SK-N-SH treated with all-trans-retinoic acid at 6 μM for 48 hours (cell line): ENCODE measurements around the gene DNM1.

Source experiments
- ARNTL ChIP-seq: fragments of 450-650 bp; formaldehyde crosslinking; IDR thresholded peaks from 2 replicates; pipeline ENCODE4 v1.5.0; 2020; ENCODE audit warnings: low read depth, mild to moderate bottlenecking, moderate library complexity, borderline replicate concordance
- BACH2 ChIP-seq: fragments of 250-450 bp; sonication (Bioruptor Pico); IDR thresholded peaks from 2 replicates; pipeline ENCODE4 v1.9.0; 2021; ENCODE audit warnings: mild to moderate bottlenecking, borderline replicate concordance
- CREB5 ChIP-seq: fragments of 250-450 bp; sonication (Bioruptor Pico); IDR thresholded peaks from 2 replicates; pipeline ENCODE4 v1.5.1; 2020; ENCODE audit warnings: low read depth, mild to moderate bottlenecking, moderate library complexity
- ZNF70 ChIP-seq: fragments of 450-650 bp; formaldehyde crosslinking; IDR thresholded peaks from 2 replicates; pipeline ENCODE4 v1.5.0; 2020; ENCODE audit warnings: mild to moderate bottlenecking, moderate library complexity

DNA sequence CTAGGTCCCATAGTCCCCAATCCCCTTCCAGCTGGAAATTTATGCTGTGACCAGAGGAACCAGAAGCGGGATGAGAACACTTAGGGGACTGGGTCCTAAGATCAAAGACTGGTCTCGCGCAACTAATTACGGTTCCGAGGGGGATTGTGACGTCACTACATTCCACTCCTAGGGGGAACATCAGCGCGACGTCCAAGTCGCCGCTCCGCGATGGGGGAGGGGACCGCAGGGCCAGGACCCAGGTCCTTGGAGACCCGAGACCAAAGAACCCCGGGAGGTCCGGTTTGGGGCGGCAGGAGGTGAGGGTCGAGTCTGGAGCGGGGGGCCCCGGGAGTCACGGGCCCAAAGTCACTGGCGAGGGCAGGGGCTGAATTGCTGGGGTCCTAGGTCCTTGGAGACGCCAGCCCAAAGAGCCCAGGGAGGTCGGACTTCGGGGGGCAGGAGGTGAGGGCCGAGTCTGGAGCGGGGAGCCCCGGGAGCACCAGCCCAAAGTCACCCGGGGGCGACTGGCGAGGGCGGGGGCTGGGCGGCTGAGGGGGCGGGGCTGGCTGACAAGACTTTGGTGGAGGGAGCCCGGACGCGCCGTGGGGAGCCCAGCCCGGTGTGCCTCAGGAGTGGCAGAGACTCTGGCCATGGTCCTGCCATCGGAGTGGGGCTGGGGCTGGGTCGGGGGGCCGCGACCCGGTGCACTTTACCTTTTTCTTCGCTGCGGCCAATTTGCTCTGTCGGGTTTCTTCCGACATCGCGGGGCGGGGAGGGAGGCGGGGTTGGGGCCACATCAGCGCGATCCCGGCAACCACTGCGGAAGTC, 72.2 kb downstream of the DNM1 start, which contains the start of gene GOLGA2:
- TF ChIP-seq ARNTL (CRISPR knock-in tag): no peak
- no peak for TF ChIP-seq ZNF70 (CRISPR knock-in tag)
- no peak for TF ChIP-seq CREB5 (CRISPR knock-in tag)
- TF ChIP-seq BACH2 (CRISPR knock-in tag): no peak
